GDM1 (cell line): ENCODE data around the gene CDPF1.

Source experiments
- DNase-seq: peaks from one replicate; lab custom pipeline; 2025; lab: John Stamatoyannopoulos, UW

CDPF1 gene

GRCh38 chr22:46256358-46256958 is 6.4 kb upstream of the CDPF1 start:
- no peak for DNase-seq

DNA sequence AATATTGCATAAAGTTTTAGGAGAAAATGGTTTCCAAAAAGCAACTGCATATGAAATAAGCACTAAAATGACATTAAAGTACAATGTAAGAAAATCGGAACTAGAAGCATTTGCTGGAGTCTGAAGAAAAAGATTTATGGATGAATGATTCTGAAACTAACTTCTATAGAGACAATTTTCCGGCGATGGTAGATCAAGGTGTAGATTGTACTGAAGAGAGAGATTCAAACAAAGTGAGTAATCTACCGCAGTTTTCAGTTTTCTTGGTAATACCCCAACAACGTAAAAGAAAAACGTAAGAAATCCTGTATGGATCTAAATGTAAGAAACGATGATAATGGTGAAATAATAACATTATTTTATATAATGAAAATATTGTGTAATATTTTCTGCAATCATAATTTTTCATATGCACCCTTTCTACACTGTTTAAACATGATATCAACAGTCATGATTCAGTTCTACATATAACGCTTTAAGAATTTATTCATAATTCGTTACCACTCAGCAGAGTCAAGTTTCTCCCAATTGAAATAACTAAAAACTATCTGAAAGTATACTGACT is 1.8 kb upstream of the CDPF1 start:
- no peak for DNase-seq

- DNase-seq, result no peak
Measured at GRCh38 chr22:46251266-46251665, 1.2 kb upstream of the CDPF1 start.

GRCh38 chr22:46250783-46251125 is 661 bp upstream of the CDPF1 start:
- no peak for DNase-seq

- DNase-seq, result no peak
Measured at GRCh38 chr22:46247443-46247975, 2.6 kb downstream of the CDPF1 start.

GRCh38 chr22:46246178-46246577 is 3.9 kb downstream of the CDPF1 start:
- DNase-seq, result no peak

GRCh38 chr22:46245511-46245910 is 4.6 kb downstream of the CDPF1 start:
- no peak for DNase-seq

- no peak for DNase-seq
Measured at GRCh38 chr22:46244771-46245170, 5.3 kb downstream of the CDPF1 start.

DNA sequence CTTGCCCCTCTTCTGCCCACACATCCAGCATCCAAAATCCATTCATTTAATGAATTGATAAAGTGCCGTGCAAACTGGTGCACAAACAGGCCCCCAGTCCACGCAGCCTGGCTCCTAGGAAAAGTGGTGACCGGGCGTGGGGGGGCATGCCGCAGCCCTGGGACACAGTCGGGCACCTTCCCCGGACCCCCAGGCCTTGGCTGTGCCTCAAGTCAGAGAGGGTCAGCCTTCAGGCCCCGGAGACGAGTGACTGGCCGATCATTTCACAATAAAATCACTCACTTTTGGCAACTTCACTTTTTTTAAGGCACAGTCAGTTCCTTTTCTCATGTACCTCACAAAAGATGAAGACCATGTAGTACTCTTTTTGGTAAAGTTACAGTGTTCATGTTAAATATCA is 8.0 kb downstream of the CDPF1 start:
- DNase-seq, result no peak

- DNase-seq, result no peak
Measured at GRCh38 chr22:46241396-46242007, 8.6 kb downstream of the CDPF1 start.

- no peak for DNase-seq
Measured at GRCh38 chr22:46240907-46241306, 9.2 kb downstream of the CDPF1 start.

DNA sequence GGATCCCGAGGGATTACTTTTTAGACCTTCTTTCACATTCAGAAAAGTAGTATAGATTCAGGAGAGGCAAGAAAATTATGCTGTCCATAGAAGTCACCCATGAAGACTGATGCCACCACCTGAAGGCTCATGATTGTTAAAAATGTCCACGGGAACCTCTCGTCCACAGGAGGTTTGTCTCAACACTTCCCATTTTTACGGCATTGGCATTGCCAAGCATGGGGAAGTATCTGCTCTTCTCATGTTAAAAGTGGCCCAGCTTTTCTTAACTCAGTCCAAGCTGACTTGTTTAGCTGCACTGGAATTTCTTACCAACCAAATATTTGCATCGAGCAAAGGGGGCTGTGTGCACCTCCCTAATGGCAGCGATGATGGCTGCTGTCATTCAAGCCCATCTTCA is 9.6 kb downstream of the CDPF1 start:
- DNase-seq, result no peak

- DNase-seq, result no peak
Measured at GRCh38 chr22:46240073-46240472, 10.0 kb downstream of the CDPF1 start.

GRCh38 chr22:46239261-46240048 is 10.6 kb downstream of the CDPF1 start:
- DNase-seq, result peak; percentile 51

DNA sequence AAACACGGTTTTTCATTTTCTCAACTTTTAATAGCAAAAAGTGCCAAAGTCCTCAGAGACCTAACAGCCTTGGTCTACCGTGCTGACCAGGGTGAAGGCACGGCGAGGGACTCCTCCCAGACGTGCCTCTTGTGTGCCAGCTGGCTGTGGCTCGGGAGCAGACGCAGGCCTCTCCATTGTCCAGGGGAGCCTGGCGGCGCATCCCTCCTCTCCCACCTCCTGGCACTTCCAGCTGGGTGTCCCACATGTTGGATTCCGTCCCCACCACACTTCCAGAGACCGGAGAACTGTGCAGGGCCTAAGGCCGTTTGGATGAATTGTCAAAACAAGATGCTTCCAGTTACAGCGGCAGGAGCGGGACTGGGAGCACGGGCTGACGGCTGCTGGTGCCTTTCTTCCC is 11.6 kb downstream of the CDPF1 start:
- no peak for DNase-seq

GRCh38 chr22:46237453-46238124 is 12.5 kb downstream of the CDPF1 start:
- DNase-seq, result no peak

DNA sequence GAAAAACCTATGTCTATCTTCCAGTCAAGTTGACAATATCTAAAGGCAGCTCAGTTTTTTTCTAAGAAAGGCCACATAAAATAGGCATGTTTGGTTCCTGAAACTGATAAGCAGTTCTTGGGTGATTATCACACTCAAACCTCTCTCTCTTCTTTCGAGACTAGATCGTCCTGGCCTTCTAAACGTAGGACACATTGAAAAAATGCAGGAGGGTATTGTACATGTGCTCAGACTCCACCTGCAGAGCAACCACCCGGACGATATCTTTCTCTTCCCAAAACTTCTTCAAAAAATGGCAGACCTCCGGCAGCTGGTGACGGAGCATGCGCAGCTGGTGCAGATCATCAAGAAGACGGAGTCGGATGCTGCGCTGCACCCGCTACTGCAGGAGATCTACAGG is 15.1 kb downstream of the CDPF1 start:
- no peak for DNase-seq

DNA sequence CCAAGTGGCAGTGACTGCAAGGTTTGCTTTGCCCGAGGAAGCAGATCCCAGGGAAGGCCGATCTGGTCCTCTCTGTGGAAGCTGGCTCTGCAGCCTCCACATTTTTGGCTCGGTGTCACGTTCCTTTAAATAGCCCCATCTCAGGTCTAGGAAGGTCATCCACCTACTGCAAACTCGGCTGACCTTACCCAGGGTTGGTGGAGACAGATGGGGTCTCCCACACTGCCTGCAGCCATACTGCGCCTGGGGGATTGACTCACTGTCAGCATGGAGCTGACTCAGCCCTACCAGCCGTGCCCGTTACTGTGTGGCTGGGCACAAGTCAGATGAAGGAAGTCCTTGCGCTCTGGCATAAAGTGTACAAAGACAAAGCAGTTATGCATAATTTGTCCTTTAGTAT is 16.9 kb downstream of the CDPF1 start:
- peak; percentile 64 for DNase-seq

- DNase-seq, result no peak
Measured at GRCh38 chr22:46230262-46230901, 19.7 kb downstream of the CDPF1 start.

- DNase-seq, result no peak
Measured at GRCh38 chr22:46229701-46230100, 20.4 kb downstream of the CDPF1 start.

GRCh38 chr22:46226577-46226976 is 23.5 kb downstream of the CDPF1 start:
- DNase-seq, result no peak

DNA sequence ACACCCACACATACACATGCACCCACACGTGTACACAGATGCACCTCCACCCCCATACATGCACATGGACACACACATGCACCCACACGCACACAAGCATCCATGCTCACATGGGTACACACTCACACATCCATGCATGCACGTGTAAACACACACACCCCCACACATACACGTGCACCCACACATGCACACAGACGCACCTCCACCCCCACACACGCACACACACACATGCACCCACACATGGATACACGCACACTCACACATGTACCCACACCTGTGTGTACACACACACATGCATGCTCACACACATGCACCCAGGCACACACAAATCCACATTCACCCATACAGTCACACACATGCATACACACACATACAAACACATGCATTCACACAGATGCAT is 24.5 kb downstream of the CDPF1 start:
- no peak for DNase-seq
